C4-2B (cell line): ENCODE measurements around the gene GLOD4.

Source experiments
- H3K27ac ChIP-seq: fragments of 450-650 bp; 2 replicates; pipeline ENCODE4 v1.5.1; 2017
- CTCF ChIP-seq: fragments of 450-650 bp; conservative IDR thresholded peaks from 2 replicates; pipeline ENCODE4 v1.5.1; 2017; ENCODE audit warnings: mild to moderate bottlenecking
- ZFX ChIP-seq: fragments of 450-650 bp; IDR thresholded peaks from 2 replicates; pipeline ENCODE4 v1.6.1; 2017

The GLOD4 gene

GRCh38 chr17:742147-742793, 39.8 kb downstream of the GLOD4 start:
- H3K27ac ChIP-seq, result no peak overlapping the region
- no peak for TF ChIP-seq CTCF
- TF ChIP-seq ZFX, result no peak

- H3K27ac ChIP-seq, result no peak overlapping the region
- TF ChIP-seq CTCF (no peak), ZFX (no peak)
Observed at GRCh38 chr17:740240-741017, 41.7 kb downstream of the GLOD4 start.

- H3K27ac ChIP-seq, result no peak overlapping the region
Observed at GRCh38 chr17:737561-738113, 44.4 kb downstream of the GLOD4 start.

GRCh38 chr17:733743-734142, 48.3 kb downstream of the GLOD4 start:
- TF ChIP-seq CTCF, result no peak
- TF ChIP-seq ZFX, result no peak
- H3K27ac ChIP-seq, result peak overlapping the region; percentile 95

More at GRCh38 chr17:737561-738113, 44.4 kb downstream of the GLOD4 start:
- TF ChIP-seq ZFX (no peak), CTCF (no peak)

GRCh38 chr17:732902-733720, 49.0 kb downstream of the GLOD4 start:
- H3K27ac ChIP-seq, result peak overlapping the region; percentile 95
- TF ChIP-seq ZFX (peak; percentile 61), CTCF (no peak)

- peak within 1 kb of the TSS; percentile 95 for H3K27ac ChIP-seq
- TF ChIP-seq ZFX, result peak; percentile 57
- TF ChIP-seq CTCF, result no peak
Observed at GRCh38 chr17:732067-732901, 49.8 kb downstream of the GLOD4 start, which contains the start of gene TLCD3A. TSS of gene TLCD3A (plus strand) at chr17:732596. CDS start at chr17:732648, 52 bp downstream.
